ENCODE data around the gene CENPC. TPM values are rescaled to one million over a fixed set of nuclear protein-coding genes. Genes with fewer than 3 reads are reported as not detected.
"Not testable (repeated sequence)": the region's sequence is repeated elsewhere in the genome, so short reads cannot be mapped to it uniquely, and the experiment has no call there.

Gene CENPC
- total and polyA plus RNA-seq, 9 donors, result 10.9 to 23.4 (median 13.5) TPM

GRCh38 chr4:67552146-67552792, 7.0 kb upstream of the CENPC start:
- DNase-seq; H3K27me3 ChIP-seq (ENCODE audit: control insufficient read depth, insufficient read depth, low read length); H3K36me3 ChIP-seq (ENCODE audit: control insufficient read depth, insufficient read depth, low read length); H3K4me3 ChIP-seq (ENCODE audit: low read length); H3K9me3 ChIP-seq (replicated peaks; ENCODE audit: control insufficient read depth, low read depth, low read length); H3K27ac ChIP-seq (ENCODE audit: low read length); H3K4me1 ChIP-seq (ENCODE audit: control insufficient read depth, insufficient read depth, low read length): not testable (repeated sequence)
- WGBS (ENCODE audit: insufficient coverage), result no CpG with 5 or more reads among the region's 4 CpGs

- no peaks in the 10 kb centered on the region for H3K27me3 ChIP-seq (ENCODE audit: control insufficient read depth, insufficient read depth, low read length)
- DNase-seq, result no peak
- H3K9me3 ChIP-seq (replicated peaks; ENCODE audit: control insufficient read depth, low read depth, low read length), result no peaks in the 10 kb centered on the region
- WGBS (ENCODE audit: insufficient coverage), result 86% methylated on average over 2 of the region's 3 CpGs
- H3K27ac ChIP-seq (ENCODE audit: low read length), result no peak overlapping the region
- H3K36me3 ChIP-seq (ENCODE audit: control insufficient read depth, insufficient read depth, low read length), result no peaks in the 10 kb centered on the region
- peaks cover 2% of the 10 kb centered on the region for H3K4me1 ChIP-seq (ENCODE audit: control insufficient read depth, insufficient read depth, low read length)
- no peak overlapping the region for H3K4me3 ChIP-seq (ENCODE audit: low read length)
Measured at GRCh38 chr4:67550857-67551256, 5.6 kb upstream of the CENPC start.

GRCh38 chr4:67550451-67550850, 5.1 kb upstream of the CENPC start:
- no peak overlapping the region for H3K27ac ChIP-seq (ENCODE audit: low read length)
- no peak overlapping the region for H3K4me3 ChIP-seq (ENCODE audit: low read length)
- peaks cover 2% of the 10 kb centered on the region for H3K4me1 ChIP-seq (ENCODE audit: control insufficient read depth, insufficient read depth, low read length)
- no peaks in the 10 kb centered on the region for H3K9me3 ChIP-seq (replicated peaks; ENCODE audit: control insufficient read depth, low read depth, low read length)
- DNase-seq, result no peak
- no peaks in the 10 kb centered on the region for H3K36me3 ChIP-seq (ENCODE audit: control insufficient read depth, insufficient read depth, low read length)
- H3K27me3 ChIP-seq (ENCODE audit: control insufficient read depth, insufficient read depth, low read length), result no peaks in the 10 kb centered on the region

- no peak overlapping the region for H3K4me3 ChIP-seq (ENCODE audit: low read length)
- DNase-seq, result peak; percentile 21
- peaks cover 2% of the 10 kb centered on the region for H3K4me1 ChIP-seq (ENCODE audit: control insufficient read depth, insufficient read depth, low read length)
- H3K27me3 ChIP-seq (ENCODE audit: control insufficient read depth, insufficient read depth, low read length), result no peaks in the 10 kb centered on the region
- no peaks in the 10 kb centered on the region for H3K36me3 ChIP-seq (ENCODE audit: control insufficient read depth, insufficient read depth, low read length)
- WGBS (ENCODE audit: insufficient coverage), result no CpG with 5 or more reads among the region's 1 CpG
- no peaks in the 10 kb centered on the region for H3K9me3 ChIP-seq (replicated peaks; ENCODE audit: control insufficient read depth, low read depth, low read length)
- no peak overlapping the region for H3K27ac ChIP-seq (ENCODE audit: low read length)
Measured at GRCh38 chr4:67549123-67549522, 3.8 kb upstream of the CENPC start.

GRCh38 chr4:67546971-67547370, 1.7 kb upstream of the CENPC start:
- no CpG with 5 or more reads among the region's 4 CpGs for WGBS (ENCODE audit: insufficient coverage)

GRCh38 chr4:67546004-67546356, 677 bp upstream of the CENPC start:
- Histone ChIP-seq H3K9me3 (replicated peaks; ENCODE audit: control insufficient read depth, low read depth, low read length) (no peaks in the 10 kb centered on the region), H3K4me1 (ENCODE audit: control insufficient read depth, insufficient read depth, low read length) (peaks cover 2% of the 10 kb centered on the region), H3K27me3 (ENCODE audit: control insufficient read depth, insufficient read depth, low read length) (no peaks in the 10 kb centered on the region), H3K27ac (ENCODE audit: low read length) (peak overlapping the region; percentile 82), H3K36me3 (ENCODE audit: control insufficient read depth, insufficient read depth, low read length) (peaks cover 2% of the 10 kb centered on the region), H3K4me3 (ENCODE audit: low read length) (peak overlapping the region; percentile 84)
- DNase-seq, result peak; percentile 21
- WGBS (ENCODE audit: insufficient coverage), result no CpG with 5 or more reads among the region's 4 CpGs

More at GRCh38 chr4:67546971-67547370, 1.7 kb upstream of the CENPC start:
- Histone ChIP-seq H3K27me3 (ENCODE audit: control insufficient read depth, insufficient read depth, low read length) (no peaks in the 10 kb centered on the region), H3K4me1 (ENCODE audit: control insufficient read depth, insufficient read depth, low read length) (peaks cover 2% of the 10 kb centered on the region), H3K4me3 (ENCODE audit: low read length) (no peak overlapping the region), H3K36me3 (ENCODE audit: control insufficient read depth, insufficient read depth, low read length) (peaks cover 2% of the 10 kb centered on the region), H3K9me3 (replicated peaks; ENCODE audit: control insufficient read depth, low read depth, low read length) (no peaks in the 10 kb centered on the region), H3K27ac (ENCODE audit: low read length) (no peak overlapping the region)
- DNase-seq, result peak; percentile 25

GRCh38 chr4:67542076-67542475, 3.2 kb downstream of the CENPC start:
- Histone ChIP-seq H3K36me3 (ENCODE audit: control insufficient read depth, insufficient read depth, low read length) (peaks cover 14% of the 10 kb centered on the region), H3K4me1 (ENCODE audit: control insufficient read depth, insufficient read depth, low read length) (peaks cover 2% of the 10 kb centered on the region), H3K4me3 (ENCODE audit: low read length) (no peak overlapping the region), H3K9me3 (replicated peaks; ENCODE audit: control insufficient read depth, low read depth, low read length) (no peaks in the 10 kb centered on the region), H3K27me3 (ENCODE audit: control insufficient read depth, insufficient read depth, low read length) (no peaks in the 10 kb centered on the region), H3K27ac (ENCODE audit: low read length) (no peak overlapping the region)
- DNase-seq, result no peak
- WGBS (ENCODE audit: insufficient coverage), result no CpG with 5 or more reads among the region's 1 CpG

- DNase-seq, result no peak
- H3K36me3 ChIP-seq (ENCODE audit: control insufficient read depth, insufficient read depth, low read length), result peaks cover 18% of the 10 kb centered on the region
- H3K4me3 ChIP-seq (ENCODE audit: low read length), result no peak overlapping the region
- no CpG with 5 or more reads among the region's 1 CpG for WGBS (ENCODE audit: insufficient coverage)
- H3K9me3 ChIP-seq (replicated peaks; ENCODE audit: control insufficient read depth, low read depth, low read length), result no peaks in the 10 kb centered on the region
- no peaks in the 10 kb centered on the region for H3K27me3 ChIP-seq (ENCODE audit: control insufficient read depth, insufficient read depth, low read length)
- H3K27ac ChIP-seq (ENCODE audit: low read length), result no peak overlapping the region
- H3K4me1 ChIP-seq (ENCODE audit: control insufficient read depth, insufficient read depth, low read length), result no peaks in the 10 kb centered on the region
Measured at GRCh38 chr4:67539830-67540229, 5.5 kb downstream of the CENPC start.

- Histone ChIP-seq H3K4me3 (ENCODE audit: low read length) (no peak overlapping the region), H3K9me3 (replicated peaks; ENCODE audit: control insufficient read depth, low read depth, low read length) (no peaks in the 10 kb centered on the region), H3K36me3 (ENCODE audit: control insufficient read depth, insufficient read depth, low read length) (peaks cover 34% of the 10 kb centered on the region), H3K4me1 (ENCODE audit: control insufficient read depth, insufficient read depth, low read length) (no peaks in the 10 kb centered on the region), H3K27me3 (ENCODE audit: control insufficient read depth, insufficient read depth, low read length) (no peaks in the 10 kb centered on the region), H3K27ac (ENCODE audit: low read length) (no peak overlapping the region)
- no peak for DNase-seq
- no CpG with 5 or more reads among the region's 2 CpGs for WGBS (ENCODE audit: insufficient coverage)
Measured at GRCh38 chr4:67535280-67535840, 9.9 kb downstream of the CENPC start.

- H3K4me3 ChIP-seq (ENCODE audit: low read length), result no peak overlapping the region
- no peaks in the 10 kb centered on the region for H3K27me3 ChIP-seq (ENCODE audit: control insufficient read depth, insufficient read depth, low read length)
- peaks cover 33% of the 10 kb centered on the region for H3K36me3 ChIP-seq (ENCODE audit: control insufficient read depth, insufficient read depth, low read length)
- H3K27ac ChIP-seq (ENCODE audit: low read length), result no peak overlapping the region
- WGBS (ENCODE audit: insufficient coverage), result 100% methylated on average over 1 of the region's 3 CpGs
- DNase-seq, result no peak
- H3K4me1 ChIP-seq (ENCODE audit: control insufficient read depth, insufficient read depth, low read length), result no peaks in the 10 kb centered on the region
- no peaks in the 10 kb centered on the region for H3K9me3 ChIP-seq (replicated peaks; ENCODE audit: control insufficient read depth, low read depth, low read length)
Measured at GRCh38 chr4:67533112-67533511, 12.2 kb downstream of the CENPC start.

GRCh38 chr4:67532397-67532796, 12.9 kb downstream of the CENPC start:
- peaks cover 29% of the 10 kb centered on the region for H3K36me3 ChIP-seq (ENCODE audit: control insufficient read depth, insufficient read depth, low read length)

More at GRCh38 chr4:67532397-67532796, 12.9 kb downstream of the CENPC start:
- not testable (repeated sequence) for H3K27me3 ChIP-seq (ENCODE audit: control insufficient read depth, insufficient read depth, low read length); H3K4me3 ChIP-seq (ENCODE audit: low read length); DNase-seq; H3K9me3 ChIP-seq (replicated peaks; ENCODE audit: control insufficient read depth, low read depth, low read length); H3K27ac ChIP-seq (ENCODE audit: low read length); H3K4me1 ChIP-seq (ENCODE audit: control insufficient read depth, insufficient read depth, low read length)
- 100% methylated on average over 2 of the region's 4 CpGs for WGBS (ENCODE audit: insufficient coverage)

All from muscle of leg (tissue), 11 donors.